Stimulated activated CD8-positive, alpha-beta memory T cell treated with anti-CD3 and anti-CD28 coated beads, Interleukin-12 subunit alpha, Interleukin-12 subunit beta, amount 100 ng/mL, for 1 hour (primary cell): ENCODE measurements around the gene CLMP.

Source experiments
- DNase-seq: peaks from one replicate; pipeline ENCODE4 v3.0.0-alpha.2; 2020; ENCODE audit warnings: low read depth

The CLMP gene

GRCh38 chr11:123188508-123189165, 6.4 kb downstream of the CLMP start:
- DNase-seq: no peak

- DNase-seq: no peak
Measured at GRCh38 chr11:123187665-123188507, 7.2 kb downstream of the CLMP start.

GRCh38 chr11:123187248-123187647, 7.8 kb downstream of the CLMP start:
- no peak for DNase-seq

- no peak for DNase-seq
Measured at GRCh38 chr11:123186286-123186685, 8.8 kb downstream of the CLMP start.

GRCh38 chr11:123185326-123185725, 9.7 kb downstream of the CLMP start:
- DNase-seq: no peak

GRCh38 chr11:123184531-123184930, 10.5 kb downstream of the CLMP start:
- DNase-seq: no peak

GRCh38 chr11:123183391-123184099, 11.5 kb downstream of the CLMP start:
- DNase-seq: no peak

- no peak for DNase-seq
Measured at GRCh38 chr11:123181767-123182500, 13.1 kb downstream of the CLMP start.

GRCh38 chr11:123181075-123181474, 14.0 kb downstream of the CLMP start:
- DNase-seq: no peak

- DNase-seq: no peak
Measured at GRCh38 chr11:123180574-123180973, 14.5 kb downstream of the CLMP start.

- DNase-seq: no peak
Measured at GRCh38 chr11:123180166-123180565, 14.9 kb downstream of the CLMP start.

- no peak for DNase-seq
Measured at GRCh38 chr11:123179586-123179985, 15.5 kb downstream of the CLMP start.

- no peak for DNase-seq
Measured at GRCh38 chr11:123178186-123178585, 16.9 kb downstream of the CLMP start.

GRCh38 chr11:123176785-123177184, 18.3 kb downstream of the CLMP start:
- no peak for DNase-seq

- no peak for DNase-seq
Measured at GRCh38 chr11:123174196-123175183, 20.6 kb downstream of the CLMP start.

GRCh38 chr11:123173856-123174186, 21.2 kb downstream of the CLMP start:
- no peak for DNase-seq

- DNase-seq: no peak
Measured at GRCh38 chr11:123173040-123173855, 21.8 kb downstream of the CLMP start.

- no peak for DNase-seq
Measured at GRCh38 chr11:123170929-123171328, 24.1 kb downstream of the CLMP start.

GRCh38 chr11:123169821-123170220, 25.2 kb downstream of the CLMP start:
- DNase-seq: no peak

GRCh38 chr11:123168955-123169484, 26.0 kb downstream of the CLMP start:
- no peak for DNase-seq
